ENCODE measurements around the gene ADGRD1. TPM values are rescaled to one million over a fixed set of nuclear protein-coding genes. Genes with fewer than 3 reads are reported as not detected.

ADGRD1 gene
- total RNA-seq, 1 donor from 2014 or later: 0.08 TPM

DNA sequence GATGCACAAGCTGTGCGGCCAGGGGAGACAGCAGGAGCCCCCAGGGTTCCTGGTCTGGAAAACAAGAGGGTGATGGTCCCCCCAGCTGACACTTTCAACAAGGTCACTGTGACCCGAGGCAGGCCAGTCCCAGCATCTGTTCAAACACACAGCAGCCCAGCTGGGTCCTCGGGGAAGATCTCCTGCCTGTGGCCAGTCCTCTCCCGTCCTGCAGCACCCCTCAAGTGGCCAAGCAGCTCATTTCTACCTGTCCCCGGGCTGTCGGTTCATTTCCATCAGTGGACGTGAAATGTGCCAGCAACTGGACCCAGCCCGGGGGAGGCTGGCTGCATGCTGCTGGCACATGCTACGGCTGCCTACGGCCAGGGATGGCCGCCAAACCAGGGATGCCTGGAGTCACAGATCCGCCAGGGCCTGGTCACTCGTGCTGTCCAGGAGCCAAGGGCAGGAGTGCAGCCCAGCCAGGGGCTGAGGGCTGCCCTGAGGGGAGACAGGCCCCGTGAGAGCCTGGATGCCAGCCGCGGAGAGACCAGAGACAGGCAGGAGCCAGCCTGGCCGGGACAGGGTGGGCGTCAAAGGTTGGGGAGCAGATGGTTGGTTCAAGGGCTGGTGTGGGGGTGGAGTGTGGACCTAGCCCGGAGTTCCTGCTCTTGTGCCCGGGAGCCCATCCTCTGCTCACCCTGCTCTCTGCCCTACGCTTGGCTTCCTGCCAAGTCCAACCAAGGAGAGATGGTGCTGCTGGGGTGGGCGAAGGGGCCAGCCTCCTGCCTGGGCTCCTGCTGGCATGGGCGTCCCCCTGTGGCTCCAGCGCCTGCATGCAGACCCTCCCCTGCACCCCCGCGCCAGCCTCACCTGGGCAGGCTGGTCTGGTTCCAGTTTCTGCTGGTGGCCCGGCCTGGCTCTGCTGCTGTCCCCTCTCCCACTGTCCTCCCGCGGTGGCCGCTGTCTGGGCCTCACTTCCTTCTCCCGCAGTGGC is 143.8 kb downstream of the ADGRD1 start:
- no peak for DNase-seq (ENCODE audit: low read depth)

DNA sequence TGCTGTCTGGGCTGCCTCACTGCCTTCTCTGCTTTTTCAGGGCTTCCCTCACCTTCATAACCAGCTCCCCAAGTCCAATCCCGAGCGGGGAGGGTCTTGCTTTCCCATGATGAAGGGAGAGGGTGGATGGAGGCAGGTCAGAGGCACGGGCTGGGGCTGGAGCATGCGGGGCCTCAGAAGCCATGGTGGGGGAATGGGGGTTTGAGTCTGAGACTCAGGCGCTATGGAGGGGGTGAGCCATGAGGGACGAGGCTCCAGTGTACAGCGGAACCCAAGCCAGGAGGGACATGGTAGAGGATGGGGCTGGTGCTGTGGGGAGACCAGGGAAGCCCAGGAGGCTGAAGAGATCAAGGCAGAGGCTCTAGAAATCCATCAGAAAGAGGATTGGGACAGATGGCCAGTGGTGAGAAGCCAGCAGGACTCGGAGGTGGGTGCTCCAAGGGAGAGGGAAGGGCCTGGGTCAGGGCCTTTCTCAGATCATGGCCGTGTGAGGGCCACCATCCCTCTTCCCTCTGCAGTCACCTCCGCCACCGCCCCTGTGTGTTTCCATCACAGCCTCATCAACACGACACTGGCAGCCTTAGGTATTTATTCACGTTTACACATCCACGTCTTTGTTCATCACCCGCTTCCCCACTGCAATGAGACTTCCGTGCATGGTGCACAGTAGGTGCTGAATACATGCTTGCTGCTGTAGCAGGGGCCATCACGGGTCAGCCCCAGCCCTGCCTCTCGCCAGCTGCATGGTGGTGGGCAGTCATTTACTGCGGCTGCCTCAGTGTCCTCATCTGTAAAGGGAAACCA is 144.7 kb downstream of the ADGRD1 start:
- Histone ChIP-seq H3K27me3 (ENCODE audit: control insufficient read depth, insufficient read depth, low read length) (no peaks in the 10 kb centered on the region), H3K36me3 (ENCODE audit: control insufficient read depth, insufficient read depth, low read length) (no peaks in the 10 kb centered on the region), H3K4me3 (ENCODE audit: low read depth, low read length) (no peak overlapping the region)
- TF ChIP-seq, protein P1, sequence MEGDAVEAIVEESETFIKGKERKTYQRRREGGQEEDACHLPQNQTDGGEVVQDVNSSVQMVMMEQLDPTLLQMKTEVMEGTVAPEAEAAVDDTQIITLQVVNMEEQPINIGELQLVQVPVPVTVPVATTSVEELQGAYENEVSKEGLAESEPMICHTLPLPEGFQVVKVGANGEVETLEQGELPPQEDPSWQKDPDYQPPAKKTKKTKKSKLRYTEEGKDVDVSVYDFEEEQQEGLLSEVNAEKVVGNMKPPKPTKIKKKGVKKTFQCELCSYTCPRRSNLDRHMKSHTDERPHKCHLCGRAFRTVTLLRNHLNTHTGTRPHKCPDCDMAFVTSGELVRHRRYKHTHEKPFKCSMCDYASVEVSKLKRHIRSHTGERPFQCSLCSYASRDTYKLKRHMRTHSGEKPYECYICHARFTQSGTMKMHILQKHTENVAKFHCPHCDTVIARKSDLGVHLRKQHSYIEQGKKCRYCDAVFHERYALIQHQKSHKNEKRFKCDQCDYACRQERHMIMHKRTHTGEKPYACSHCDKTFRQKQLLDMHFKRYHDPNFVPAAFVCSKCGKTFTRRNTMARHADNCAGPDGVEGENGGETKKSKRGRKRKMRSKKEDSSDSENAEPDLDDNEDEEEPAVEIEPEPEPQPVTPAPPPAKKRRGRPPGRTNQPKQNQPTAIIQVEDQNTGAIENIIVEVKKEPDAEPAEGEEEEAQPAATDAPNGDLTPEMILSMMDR (IDR thresholded peaks at IDR 0.05; ENCODE audit: insufficient read depth, low read length, poor library complexity, severe bottlenecking): no peak
- no peak for DNase-seq (ENCODE audit: low read depth)

More for the DNA sequence above, 143.8 kb downstream of the ADGRD1 start:
- Histone ChIP-seq H3K36me3 (ENCODE audit: control insufficient read depth, insufficient read depth, low read length) (no peaks in the 10 kb centered on the region), H3K4me3 (ENCODE audit: low read depth, low read length) (no peak overlapping the region), H3K27me3 (ENCODE audit: control insufficient read depth, insufficient read depth, low read length) (no peaks in the 10 kb centered on the region)
- TF ChIP-seq, protein P1 (IDR thresholded peaks at IDR 0.05; ENCODE audit: insufficient read depth, low read length, poor library complexity, severe bottlenecking): no peak

DNA sequence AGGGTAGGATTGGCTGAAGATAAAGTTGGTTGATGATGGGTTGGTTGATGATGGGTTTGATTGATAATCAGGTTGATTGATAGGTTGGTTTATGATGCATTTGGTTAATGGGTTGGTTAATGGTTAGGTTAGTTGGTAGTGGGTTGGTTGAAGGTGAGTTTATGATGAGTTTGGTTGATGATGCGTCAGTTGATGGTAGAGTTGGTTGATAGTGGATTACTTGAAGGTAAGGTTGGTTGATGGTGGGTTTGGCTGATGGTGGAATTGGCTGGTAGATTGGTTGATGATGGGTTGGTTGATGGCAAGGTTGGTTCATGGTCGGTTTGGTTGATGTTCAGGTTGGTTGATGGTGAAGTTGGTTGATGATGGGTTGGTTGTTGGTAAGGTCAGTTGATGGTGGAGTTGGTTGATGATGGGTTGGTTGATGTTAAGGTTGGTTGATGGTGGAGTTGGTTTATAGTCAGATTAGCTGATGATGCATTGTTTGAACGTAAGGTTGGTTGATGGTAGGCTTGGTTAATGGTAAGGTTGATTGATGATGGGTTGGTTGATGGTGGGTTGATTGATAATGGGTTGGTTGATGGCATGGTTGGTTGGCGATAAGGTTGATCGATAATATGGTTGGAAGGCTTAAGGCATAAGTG is 146.4 kb downstream of the ADGRD1 start:
- H3K27me3 ChIP-seq (ENCODE audit: control insufficient read depth, insufficient read depth, low read length): no peaks in the 10 kb centered on the region

DNA sequence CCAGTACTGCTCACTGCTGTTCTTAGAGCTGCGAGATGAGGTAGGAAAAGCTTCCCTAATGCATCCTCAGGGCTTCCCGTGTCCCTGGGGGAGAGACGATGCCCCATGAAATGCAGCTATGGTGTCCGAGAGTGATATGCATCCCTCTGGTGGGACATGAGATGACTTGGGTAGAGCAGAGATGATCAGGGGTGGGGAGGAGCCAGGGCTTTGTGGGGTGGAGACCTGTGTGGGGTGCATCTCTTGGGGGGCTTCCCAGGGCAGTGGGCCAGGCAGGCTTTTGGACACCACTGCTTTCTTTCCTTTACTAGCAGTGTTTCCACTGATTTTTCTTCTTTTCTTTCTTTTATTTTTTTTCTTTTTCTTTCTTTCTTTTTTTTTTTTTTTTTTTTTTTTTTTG is 147.3 kb downstream of the ADGRD1 start:
- peaks cover 7% of the 10 kb centered on the region for H3K27me3 ChIP-seq (ENCODE audit: control insufficient read depth, insufficient read depth, low read length)
- DNase-seq (ENCODE audit: low read depth): no peak
- no peak overlapping the region for H3K4me3 ChIP-seq (ENCODE audit: low read depth, low read length)

More for the DNA sequence above, 146.4 kb downstream of the ADGRD1 start:
- Histone ChIP-seq H3K4me3 (ENCODE audit: low read depth, low read length) (no peak overlapping the region), H3K36me3 (ENCODE audit: control insufficient read depth, insufficient read depth, low read length) (no peaks in the 10 kb centered on the region)
- DNase-seq (ENCODE audit: low read depth): no peak
- TF ChIP-seq, protein P1 (IDR thresholded peaks at IDR 0.05; ENCODE audit: insufficient read depth, low read length, poor library complexity, severe bottlenecking): no peak

More for the DNA sequence above, 147.3 kb downstream of the ADGRD1 start:
- H3K36me3 ChIP-seq (ENCODE audit: control insufficient read depth, insufficient read depth, low read length): no peaks in the 10 kb centered on the region
- TF ChIP-seq, protein P1 (IDR thresholded peaks at IDR 0.05; ENCODE audit: insufficient read depth, low read length, poor library complexity, severe bottlenecking): no peak

All from kidney epithelial cell (primary cell).